OCI-LY3 (cell line): ENCODE measurements around the gene EGLN2.
"Not testable (repeated sequence)": the region's sequence is repeated elsewhere in the genome, so short reads cannot be mapped to it uniquely, and the experiment has no call there.

ENCODE experiments used
- H2AFZ ChIP-seq: fragments of 200-600, 300-600 bp; shearing (Covaris generic); 2 replicates; pipeline ENCODE4 v1.6.0; 2014; ENCODE audit warnings: antibody characterized with exemption, low read depth, low read length
- H3K27ac ChIP-seq: fragments of 200-600, 300-600 bp; sonication (generic); 2 replicates; pipeline ENCODE4 v1.5.1; 2014; ENCODE audit warnings: mild to moderate bottlenecking, low read length, moderate library complexity, mixed read lengths
- H3K27me3 ChIP-seq: fragments of 200-600, 300-600 bp; sonication (generic); 2 replicates; pipeline ENCODE4 v1.6.1; 2014; ENCODE audit warnings: low read depth, low read length, mixed read lengths
- H3K36me3 ChIP-seq: fragments of 200-600, 300-600 bp; sonication (generic); replicated peaks from 2 replicates; pipeline ENCODE3; 2014; ENCODE audit warnings: low read depth, low read length, mixed read lengths
- H3K4me1 ChIP-seq: fragments of 300-600, 200-600 bp; sonication (generic); 2 replicates; pipeline ENCODE4 v1.6.1; 2014; ENCODE audit warnings: low read length, mixed read lengths
- H3K4me2 ChIP-seq: fragments of 200-600, 300-600 bp; sonication (generic); 2 replicates; pipeline ENCODE4 v1.6.1; 2014; ENCODE audit warnings: low read length, mixed read lengths
- H3K4me3 ChIP-seq: fragments of 300-600, 200-600 bp; sonication (generic); 2 replicates; pipeline ENCODE4 v1.5.1; 2014; ENCODE audit warnings: antibody characterized with exemption, mild to moderate bottlenecking, low read length, moderate library complexity
- H3K79me2 ChIP-seq: fragments of 300-600, 200-600 bp; shearing (Covaris generic); 2 replicates; pipeline ENCODE4 v1.6.1; 2014; ENCODE audit warnings: mild to moderate bottlenecking, low read length, mixed read lengths
- H3K9ac ChIP-seq: fragments of 300-600, 200-600 bp; shearing (Covaris generic); 2 replicates; pipeline ENCODE4 v1.6.0; 2014; ENCODE audit warnings: mild to moderate bottlenecking, low read length, moderate library complexity
- H3K9me3 ChIP-seq: fragments of 200-600, 300-600 bp; shearing (Covaris generic); 2 replicates; pipeline ENCODE4 v1.6.1; 2014; ENCODE audit warnings: low read length, mixed read lengths; ENCODE audit not compliant: insufficient read depth
- H4K20me1 ChIP-seq: fragments of 200-600, 300-600 bp; sonication (generic); 2 replicates; pipeline ENCODE4 v1.6.1; 2016; ENCODE audit warnings: low read length, mixed read lengths; ENCODE audit not compliant: insufficient read depth
- EZH2phosphoT487 ChIP-seq: fragments of 200-600 bp; shearing (Covaris generic); IDR thresholded peaks from 2 replicates; pipeline ENCODE4 v1.6.1; 2018; ENCODE audit warnings: antibody characterized with exemption, mixed run types, low read depth
- TF ChIP-seq, protein P1 (sequence below): fragments of 200-600, 300-600 bp; sonication (generic); IDR thresholded peaks from 2 replicates; pipeline ENCODE4 v1.5.1; 2014; ENCODE audit warnings: antibody characterized with exemption, low read length, low read depth

The EGLN2 gene

GRCh38 chr19:40827386-40828247 is 28.6 kb downstream of the EGLN2 start:
- Histone ChIP-seq H3K4me2 (no peak overlapping the region), H3K4me3 (no peak overlapping the region), H2AFZ (no peak overlapping the region), H3K9me3 (no peaks in the 10 kb centered on the region), H3K4me1 (peaks cover 7% of the 10 kb centered on the region), H3K79me2 (no peaks in the 10 kb centered on the region), H3K9ac (no peak overlapping the region), H3K27ac (no peak overlapping the region), H4K20me1 (no peaks in the 10 kb centered on the region), H3K27me3 (0 out of 2 replicates have a peak, but pooled peaks cover 4% of the 10 kb centered on the region), H3K36me3 (no peaks in the 10 kb centered on the region)
- TF ChIP-seq, protein P1, sequence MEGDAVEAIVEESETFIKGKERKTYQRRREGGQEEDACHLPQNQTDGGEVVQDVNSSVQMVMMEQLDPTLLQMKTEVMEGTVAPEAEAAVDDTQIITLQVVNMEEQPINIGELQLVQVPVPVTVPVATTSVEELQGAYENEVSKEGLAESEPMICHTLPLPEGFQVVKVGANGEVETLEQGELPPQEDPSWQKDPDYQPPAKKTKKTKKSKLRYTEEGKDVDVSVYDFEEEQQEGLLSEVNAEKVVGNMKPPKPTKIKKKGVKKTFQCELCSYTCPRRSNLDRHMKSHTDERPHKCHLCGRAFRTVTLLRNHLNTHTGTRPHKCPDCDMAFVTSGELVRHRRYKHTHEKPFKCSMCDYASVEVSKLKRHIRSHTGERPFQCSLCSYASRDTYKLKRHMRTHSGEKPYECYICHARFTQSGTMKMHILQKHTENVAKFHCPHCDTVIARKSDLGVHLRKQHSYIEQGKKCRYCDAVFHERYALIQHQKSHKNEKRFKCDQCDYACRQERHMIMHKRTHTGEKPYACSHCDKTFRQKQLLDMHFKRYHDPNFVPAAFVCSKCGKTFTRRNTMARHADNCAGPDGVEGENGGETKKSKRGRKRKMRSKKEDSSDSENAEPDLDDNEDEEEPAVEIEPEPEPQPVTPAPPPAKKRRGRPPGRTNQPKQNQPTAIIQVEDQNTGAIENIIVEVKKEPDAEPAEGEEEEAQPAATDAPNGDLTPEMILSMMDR, result no peak
- TF ChIP-seq EZH2phosphoT487, result no peak

DNA sequence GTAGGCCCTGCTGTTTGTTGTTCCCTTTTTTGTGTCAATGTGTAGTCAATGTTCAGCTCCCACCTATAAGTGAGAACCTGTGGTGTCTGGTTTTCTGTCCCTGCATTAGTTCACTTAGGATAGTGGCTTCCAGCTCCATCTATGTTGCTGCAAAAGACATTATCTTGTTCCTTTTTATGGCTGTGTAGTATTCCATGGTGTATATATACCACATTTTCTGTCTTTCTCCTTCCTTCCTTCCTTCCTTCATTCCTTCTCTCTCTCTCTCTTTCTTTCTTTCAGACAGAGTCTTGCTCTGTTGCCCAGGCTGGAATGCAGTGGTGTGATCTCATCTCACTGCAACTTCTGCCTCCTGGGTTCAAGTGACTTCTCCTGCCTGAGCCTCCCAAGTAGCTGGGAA is 30.2 kb downstream of the EGLN2 start:
- no peaks in the 10 kb centered on the region for H3K4me1 ChIP-seq
- no peak overlapping the region for H3K4me3 ChIP-seq
- no peak for TF ChIP-seq EZH2phosphoT487
- TF ChIP-seq, protein P1, result no peak
- H3K9ac ChIP-seq, result no peak overlapping the region
- no peak overlapping the region for H3K4me2 ChIP-seq
- H4K20me1 ChIP-seq, result no peaks in the 10 kb centered on the region
- H3K27ac ChIP-seq, result no peak overlapping the region
- H3K36me3 ChIP-seq, result no peaks in the 10 kb centered on the region
- no peaks in the 10 kb centered on the region for H3K9me3 ChIP-seq
- H3K79me2 ChIP-seq, result no peaks in the 10 kb centered on the region
- 0 out of 2 replicates have a peak, but pooled peaks cover 4% of the 10 kb centered on the region for H3K27me3 ChIP-seq
- H2AFZ ChIP-seq, result no peak overlapping the region

GRCh38 chr19:40830741-40831140 is 31.8 kb downstream of the EGLN2 start:
- H3K27ac ChIP-seq, H3K9me3 ChIP-seq, H3K79me2 ChIP-seq, H4K20me1 ChIP-seq, H2AFZ ChIP-seq, H3K9ac ChIP-seq, H3K4me3 ChIP-seq, H3K4me2 ChIP-seq, H3K4me1 ChIP-seq, H3K27me3 ChIP-seq, H3K36me3 ChIP-seq: not testable (repeated sequence)

DNA sequence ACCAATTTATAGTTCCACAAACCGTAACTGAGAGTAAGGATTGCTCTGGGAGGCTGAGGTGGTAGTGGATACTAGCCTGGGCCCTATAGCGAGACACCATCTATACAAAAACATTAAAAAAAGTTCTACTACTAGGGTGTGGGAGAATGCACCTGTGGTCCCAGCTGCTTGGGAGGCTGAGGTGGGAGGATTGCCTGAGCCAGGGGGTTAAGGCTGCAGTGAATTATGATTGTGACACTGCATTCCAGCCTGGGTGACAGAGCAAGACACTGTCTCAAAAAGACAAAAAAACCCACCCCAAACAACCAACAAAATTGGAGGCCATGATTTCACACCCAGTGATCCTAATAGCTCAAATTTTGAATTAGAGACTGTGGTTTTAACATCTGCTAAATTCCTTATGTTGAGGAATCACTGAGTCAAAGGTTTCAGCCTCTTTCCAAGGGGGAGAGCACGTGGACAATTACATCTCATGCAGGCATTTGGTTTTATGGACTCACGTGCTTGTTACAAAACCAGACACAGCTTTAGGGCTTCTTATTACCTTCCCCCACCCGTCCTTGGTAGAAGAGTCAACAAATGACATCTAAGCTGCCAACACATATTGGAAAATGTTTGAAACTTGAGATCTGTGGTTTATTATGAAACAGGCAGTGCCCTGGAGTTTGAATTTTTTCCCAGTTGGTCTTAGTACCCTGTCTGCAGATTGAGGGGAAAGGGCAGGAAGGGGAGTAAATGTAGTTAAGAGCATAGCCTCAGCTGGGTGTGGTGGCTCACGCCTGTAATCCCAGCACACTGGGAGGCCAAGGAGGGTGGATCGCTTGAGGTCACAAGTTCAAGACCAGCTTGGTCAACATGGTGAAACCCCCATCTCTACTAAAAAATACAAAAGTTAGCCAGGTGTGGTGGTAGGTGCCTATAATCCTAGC is 32.8 kb downstream of the EGLN2 start:
- no peaks in the 10 kb centered on the region for H3K9me3 ChIP-seq
- no peaks in the 10 kb centered on the region for H3K79me2 ChIP-seq
- no peak for TF ChIP-seq EZH2phosphoT487
- TF ChIP-seq, protein P1, result no peak
- peaks cover 4% of the 10 kb centered on the region; the same call in 1 of the 2 replicates for H3K27me3 ChIP-seq
- no peaks in the 10 kb centered on the region for H3K4me1 ChIP-seq
- no peak overlapping the region for H3K4me2 ChIP-seq
- no peaks in the 10 kb centered on the region for H4K20me1 ChIP-seq
- H3K36me3 ChIP-seq, result no peaks in the 10 kb centered on the region
- no peak overlapping the region for H3K4me3 ChIP-seq
- no peak overlapping the region for H3K27ac ChIP-seq
- H3K9ac ChIP-seq, result no peak overlapping the region
- H2AFZ ChIP-seq, result no peak overlapping the region

DNA sequence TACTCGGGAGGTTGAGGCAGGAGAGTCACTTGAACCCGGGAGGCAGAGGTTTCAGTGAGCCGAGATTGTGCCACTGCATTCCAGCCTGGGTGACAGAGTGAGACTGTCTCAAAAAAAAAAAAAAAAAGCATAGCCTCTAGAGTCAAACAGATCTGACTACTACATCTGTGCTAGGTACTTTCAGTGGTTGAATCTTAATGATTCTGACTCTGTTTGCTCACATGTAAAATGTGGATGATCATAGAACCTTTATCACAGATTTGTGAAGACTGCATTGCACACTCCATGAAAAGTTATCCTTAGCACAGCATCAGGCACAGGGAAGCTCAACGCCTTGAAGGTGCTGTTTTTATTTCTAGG is 33.4 kb downstream of the EGLN2 start:
- H3K79me2 ChIP-seq, H3K4me2 ChIP-seq, H3K27me3 ChIP-seq, H3K27ac ChIP-seq, H3K9ac ChIP-seq, H3K4me3 ChIP-seq, H4K20me1 ChIP-seq, H3K9me3 ChIP-seq, H3K4me1 ChIP-seq, H3K36me3 ChIP-seq, H2AFZ ChIP-seq: not testable (repeated sequence)

- H3K9me3 ChIP-seq, H3K4me1 ChIP-seq, H3K9ac ChIP-seq, H3K4me3 ChIP-seq, H4K20me1 ChIP-seq, H3K79me2 ChIP-seq, H3K27ac ChIP-seq, H3K27me3 ChIP-seq, H3K36me3 ChIP-seq, H3K4me2 ChIP-seq, H2AFZ ChIP-seq: not testable (repeated sequence)
Measured at GRCh38 chr19:40833728-40834533, 34.9 kb downstream of the EGLN2 start.
